Stimulated activated CD8-positive, alpha-beta memory T cell treated with anti-CD3 and anti-CD28 coated beads, Interleukin-12 subunit alpha, Interleukin-12 subunit beta, amount 100 ng/mL, for 24 hours (primary cell): Measurements from ENCODE around the gene SMCP.
A peak's percentile ranks its signal among the peaks of the same experiment; 100 is the strongest.

ENCODE experiments used
- DNase-seq: peaks from one replicate; pipeline ENCODE4 v3.0.0-alpha.2; 2020; ENCODE audit errors: extremely low read depth

SMCP gene, protein sequence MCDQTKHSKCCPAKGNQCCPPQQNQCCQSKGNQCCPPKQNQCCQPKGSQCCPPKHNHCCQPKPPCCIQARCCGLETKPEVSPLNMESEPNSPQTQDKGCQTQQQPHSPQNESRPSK

DNA sequence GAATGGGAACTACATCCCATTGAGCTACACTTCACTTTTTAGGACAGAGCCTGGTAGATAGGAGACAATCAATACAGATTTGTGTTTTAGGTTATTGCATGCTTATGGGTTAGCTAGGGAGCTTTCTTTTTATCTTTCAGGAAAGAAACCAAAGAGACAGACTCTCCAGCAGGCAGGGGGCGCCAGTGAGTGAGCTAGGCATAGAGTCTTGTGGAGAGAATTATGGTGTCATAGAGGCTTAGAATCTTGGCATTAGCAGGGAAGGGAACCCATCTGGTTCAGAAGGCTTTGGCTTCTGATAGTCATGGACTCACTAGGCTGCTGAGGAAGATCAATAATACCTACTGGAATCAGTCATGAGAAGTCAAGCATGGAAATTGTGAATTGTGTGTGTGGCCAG is at the start of gene SMCP:
Gene SMCP, plus strand, starts transcription at position 281 of the 400 bp plus-strand sequence. CDS start 6,101 bp downstream, outside the sequence.
- no peak for DNase-seq

DNA sequence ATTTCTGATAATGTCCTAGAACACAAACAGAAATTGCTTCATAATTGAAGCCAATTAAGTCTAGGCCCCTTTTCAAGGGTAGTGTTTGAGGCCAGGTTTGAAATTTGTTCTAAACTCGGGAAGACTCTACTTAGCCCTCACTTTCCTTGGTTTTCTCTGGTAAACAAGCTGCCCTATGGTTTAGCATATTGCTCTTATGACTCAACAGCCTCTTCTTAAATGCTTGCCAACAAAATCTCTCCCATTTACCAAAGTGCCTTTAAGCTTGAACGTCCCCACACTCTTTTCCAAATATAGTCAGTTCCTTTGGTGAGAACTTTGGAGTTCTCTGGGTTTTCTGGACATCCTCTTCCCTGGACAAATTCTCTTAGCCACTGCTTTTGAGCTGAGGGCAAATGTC is 41.3 kb upstream of the SMCP start:
- DNase-seq, result no peak

DNA sequence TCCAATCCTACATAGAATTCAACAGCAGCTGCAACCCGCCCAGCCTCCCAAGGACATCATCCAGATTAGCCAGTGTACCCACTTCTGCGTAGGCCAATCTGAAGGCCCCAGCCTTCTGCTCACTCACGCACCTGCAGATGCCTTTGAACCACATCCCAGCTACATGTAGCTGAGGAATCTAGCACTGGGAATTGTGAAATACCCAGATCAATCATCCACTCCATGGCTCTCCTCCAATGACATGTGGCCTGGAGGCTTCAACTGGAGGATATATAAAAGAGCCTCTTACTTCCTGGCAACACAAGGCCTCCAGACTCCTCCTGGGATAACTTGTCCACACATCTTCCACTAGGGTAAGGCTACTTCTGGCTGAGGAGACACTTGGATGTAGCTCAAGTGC is 35.6 kb upstream of the SMCP start, which contains the start of gene LCE6A:
Gene LCE6A, plus strand, starts transcription at position 301 of the 400 bp plus-strand sequence. CDS start 665 bp downstream, outside the sequence.
- DNase-seq, result no peak

DNA sequence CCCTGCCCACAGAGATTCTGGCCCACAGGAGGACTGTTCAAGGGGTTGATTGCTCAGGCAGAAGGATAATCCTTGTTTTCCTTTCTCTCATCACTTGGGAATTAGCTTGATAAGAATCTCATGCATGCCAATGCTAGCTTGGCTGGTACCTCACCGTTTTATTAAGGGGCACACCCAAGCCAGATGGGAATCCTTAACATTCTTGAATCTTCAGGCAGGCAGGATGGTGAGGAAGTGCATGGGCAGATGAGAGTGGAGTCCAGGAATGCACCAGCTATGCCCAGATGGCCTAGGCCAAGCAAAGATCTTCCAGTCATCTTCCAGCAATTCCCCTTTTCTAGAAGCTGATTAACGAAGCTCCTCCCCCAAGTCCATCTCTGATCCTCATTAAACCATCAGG is 22.5 kb upstream of the SMCP start:
- no peak for DNase-seq

DNA sequence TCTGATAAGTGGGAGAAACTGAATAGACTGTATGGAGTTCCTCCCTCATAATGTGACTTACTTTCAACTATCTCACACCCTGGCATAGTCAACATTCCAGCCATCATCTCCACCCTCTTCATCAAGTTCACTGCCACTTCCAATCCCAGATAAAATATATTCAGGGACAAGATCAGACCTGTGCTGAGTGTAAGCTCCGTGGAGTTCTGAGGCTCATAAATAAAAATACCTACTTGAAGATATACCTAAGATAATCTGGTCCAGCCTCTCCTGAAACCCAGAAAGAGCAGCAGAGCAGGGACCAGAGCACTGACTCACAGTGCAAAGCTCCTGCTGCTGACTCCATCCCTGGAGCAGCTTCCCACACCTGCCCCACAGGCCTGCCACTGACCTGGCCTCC is 20.1 kb upstream of the SMCP start:
- DNase-seq, result no peak

DNA sequence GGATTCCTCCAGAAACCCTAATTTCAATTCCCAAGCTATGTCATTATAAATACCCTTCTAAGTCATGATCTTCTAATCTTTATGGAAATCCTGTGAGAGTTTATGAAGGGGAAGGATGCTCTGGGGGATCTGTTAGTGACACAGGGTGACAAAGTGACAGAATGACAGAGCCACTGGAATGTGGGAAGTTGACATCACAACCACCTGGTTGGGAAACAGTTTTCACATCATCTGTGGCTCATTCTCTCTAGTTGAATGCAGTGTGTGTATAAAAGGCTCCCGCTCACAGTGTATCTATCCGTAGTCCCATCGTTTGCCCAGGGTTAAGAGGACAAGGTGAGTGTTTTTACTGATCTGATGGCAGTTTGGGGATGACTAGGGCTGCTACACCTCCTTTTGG is 18.4 kb upstream of the SMCP start, which contains the start of gene LCE7A:
Gene LCE7A, plus strand, starts transcription at position 301 of the 400 bp plus-strand sequence. CDS start 702 bp downstream, outside the sequence.
- no peak for DNase-seq

DNA sequence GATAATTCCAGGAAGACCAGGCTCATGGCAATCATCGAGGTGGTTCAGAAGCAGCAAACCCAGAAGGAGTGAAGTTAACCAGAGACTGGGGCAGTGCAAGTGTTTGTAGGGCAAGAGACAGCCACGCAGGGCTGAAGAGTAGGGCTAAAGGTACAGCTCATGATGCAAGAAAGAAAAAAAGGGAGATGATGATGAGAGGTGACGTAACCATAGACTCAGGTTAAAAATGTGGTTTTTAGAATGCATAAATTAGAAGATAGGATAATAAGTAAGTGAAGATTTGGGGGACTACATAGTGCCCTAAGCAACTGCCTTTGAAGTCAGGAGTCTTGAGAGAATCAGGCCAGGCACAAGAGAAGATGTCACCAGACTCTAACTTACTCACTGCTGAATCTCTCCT is 18.0 kb upstream of the SMCP start:
- DNase-seq, result no peak

DNA sequence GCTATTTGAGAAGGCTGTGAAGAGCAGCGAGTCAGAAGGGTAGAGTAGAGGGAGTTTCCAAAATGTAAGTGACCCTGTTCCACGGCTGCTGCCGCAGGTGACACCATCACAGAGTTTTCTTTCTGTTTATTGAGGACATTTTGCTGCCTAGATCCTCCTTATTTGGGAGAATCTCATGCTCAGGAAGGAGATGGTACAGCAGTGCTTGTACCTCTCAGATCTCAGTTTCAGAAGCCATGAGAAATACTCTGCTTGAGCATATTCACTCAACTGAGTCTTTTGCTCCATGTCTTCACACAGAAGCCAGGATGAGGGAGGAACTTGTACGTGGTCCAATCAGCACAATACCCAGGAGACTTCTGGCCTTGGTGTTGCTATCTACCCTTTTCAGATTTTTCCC is 16.7 kb upstream of the SMCP start:
- no peak for DNase-seq

DNA sequence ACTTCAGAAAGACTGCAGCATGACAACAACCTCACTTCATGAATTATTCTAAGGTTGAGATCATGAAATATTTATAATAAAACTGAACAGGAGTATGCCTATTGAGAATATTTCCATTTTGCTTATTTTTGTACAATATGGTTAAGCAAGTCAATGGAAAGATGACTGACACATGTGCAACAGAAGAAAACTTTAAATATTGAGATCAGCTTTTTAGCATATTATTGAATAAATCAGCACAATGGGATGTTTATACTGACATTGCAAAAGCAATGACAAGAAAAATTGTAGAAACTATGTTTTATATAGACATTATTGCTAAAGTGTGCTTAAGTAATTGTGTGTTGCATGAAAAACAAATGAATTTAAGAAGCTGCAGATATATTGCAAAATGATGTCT is 13.7 kb upstream of the SMCP start:
- DNase-seq, result no peak

DNA sequence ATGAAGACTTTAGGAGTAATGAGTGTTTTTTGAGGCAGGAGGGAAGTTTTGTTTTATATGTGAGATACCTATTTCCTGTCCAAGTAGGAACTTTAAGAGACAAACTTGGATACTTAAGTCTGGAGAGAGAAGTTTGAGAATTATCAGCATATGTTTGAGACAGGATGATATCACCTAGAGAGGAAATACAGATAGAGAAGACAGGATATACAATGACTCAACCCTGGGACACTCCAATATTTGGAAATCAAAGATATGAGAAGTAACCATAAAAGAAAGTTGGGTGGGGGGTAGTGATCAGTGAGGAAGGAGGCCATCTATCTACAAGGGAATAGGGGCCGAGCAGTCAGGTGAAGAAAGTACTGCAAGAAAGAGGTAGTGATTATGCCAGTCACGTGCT is 11.8 kb upstream of the SMCP start:
- DNase-seq, result no peak

DNA sequence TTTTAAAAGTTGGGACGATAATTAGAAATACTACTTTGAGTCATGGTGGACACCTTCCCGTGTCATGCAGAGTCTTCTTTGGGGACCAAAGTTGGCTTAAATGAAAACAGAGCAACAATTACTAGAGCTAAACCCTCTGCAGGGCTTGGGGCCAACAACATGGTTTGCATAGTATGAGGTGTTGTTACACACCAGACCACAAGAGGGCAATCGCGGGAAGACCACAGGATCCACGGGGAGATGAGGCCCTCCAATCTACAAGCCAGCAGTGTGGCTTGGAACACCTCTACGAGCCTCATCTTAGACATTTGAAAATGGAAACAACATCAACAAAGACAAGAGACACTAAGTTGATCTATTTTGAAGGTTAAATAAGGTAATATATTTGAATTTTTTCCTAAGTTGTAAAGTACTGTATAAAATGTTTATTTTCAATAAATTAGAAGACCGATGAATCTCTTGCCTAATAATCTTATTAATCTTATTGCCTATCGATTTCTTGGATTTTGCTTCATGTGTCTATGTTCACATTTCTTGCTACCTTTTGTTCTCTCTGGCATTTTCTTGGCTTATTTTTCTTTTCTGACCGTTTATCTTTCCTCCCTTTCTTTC is 8.2 kb upstream of the SMCP start:
- peak; percentile 20 for DNase-seq

DNA sequence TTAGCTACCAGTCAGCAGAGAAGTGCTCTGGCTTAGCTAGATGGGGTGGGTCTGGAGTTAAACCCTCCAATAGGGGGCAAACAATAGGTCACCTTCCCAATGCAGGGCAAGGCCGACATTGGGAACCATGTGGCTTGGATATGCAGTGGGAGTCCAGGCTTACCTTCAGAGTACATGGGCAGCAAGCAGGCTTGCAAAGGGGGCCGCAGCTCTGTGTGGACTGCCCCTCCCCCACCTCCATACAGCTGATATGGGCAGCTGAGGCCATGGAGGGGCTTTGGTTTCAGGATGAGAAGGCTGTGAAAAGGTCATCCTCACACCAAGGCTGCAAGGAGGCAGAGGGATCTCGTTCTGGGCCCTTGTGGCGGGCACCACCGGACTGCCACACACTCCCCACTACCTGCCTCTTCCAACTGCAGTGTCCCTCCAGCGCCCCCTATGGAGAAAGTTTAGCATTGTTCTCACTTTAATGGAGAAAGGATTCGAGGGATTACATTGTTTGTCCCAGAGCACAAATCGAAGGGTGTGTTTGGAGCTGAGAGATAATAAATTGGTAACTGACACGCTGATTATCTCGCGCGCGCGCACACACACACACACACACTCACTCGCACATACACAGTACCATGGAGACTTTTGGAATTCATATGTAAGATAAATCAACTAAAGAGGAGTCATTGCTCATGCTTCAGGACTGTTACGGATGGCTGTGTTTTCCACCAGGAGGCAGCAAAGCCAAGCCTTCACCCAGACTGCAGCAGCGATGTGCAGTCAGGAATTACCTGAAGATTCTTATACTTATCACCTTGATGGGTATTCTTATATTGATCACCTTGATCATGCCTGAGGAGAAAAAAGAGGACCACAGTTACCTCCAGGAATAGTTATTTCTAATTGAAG is 7.0 kb upstream of the SMCP start:
- no peak for DNase-seq

DNA sequence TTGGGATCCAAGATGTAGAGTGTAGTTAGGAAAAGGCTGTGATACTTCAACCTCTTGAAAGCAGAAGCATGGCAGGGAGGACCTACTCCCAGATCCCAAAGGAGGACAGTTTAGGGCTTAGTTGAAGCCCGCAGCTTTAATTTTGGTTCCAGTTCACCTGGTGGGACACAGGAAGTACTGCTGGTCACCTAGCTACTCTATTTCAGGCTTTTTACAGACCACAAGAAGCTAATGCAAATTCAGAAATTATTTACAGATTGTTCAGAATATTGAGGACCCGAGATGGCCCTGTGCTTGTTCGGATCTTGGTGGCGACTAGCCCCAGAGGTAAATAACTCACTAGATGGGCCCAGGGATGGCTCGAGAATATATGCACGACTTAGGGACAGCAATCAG is 6.4 kb upstream of the SMCP start:
- DNase-seq, result no peak

DNA sequence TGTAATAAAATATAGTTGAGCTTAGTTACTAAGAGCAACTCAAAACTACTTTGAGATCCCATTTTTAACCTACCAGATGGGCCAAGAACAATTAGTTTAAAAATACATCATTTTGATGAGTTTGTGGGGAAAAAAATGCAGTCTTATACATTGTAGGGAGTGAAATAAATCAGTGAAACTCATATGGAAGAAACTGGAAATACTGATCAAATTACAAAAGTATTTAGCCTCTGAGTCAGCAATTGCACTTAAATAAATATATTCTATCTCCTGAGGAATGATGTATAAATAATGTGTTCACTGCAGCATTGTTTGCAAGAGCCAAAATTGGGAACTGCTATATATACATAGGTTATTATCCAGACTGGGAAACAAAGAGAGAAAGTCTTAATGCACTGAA is 4.6 kb upstream of the SMCP start:
- no peak for DNase-seq

DNA sequence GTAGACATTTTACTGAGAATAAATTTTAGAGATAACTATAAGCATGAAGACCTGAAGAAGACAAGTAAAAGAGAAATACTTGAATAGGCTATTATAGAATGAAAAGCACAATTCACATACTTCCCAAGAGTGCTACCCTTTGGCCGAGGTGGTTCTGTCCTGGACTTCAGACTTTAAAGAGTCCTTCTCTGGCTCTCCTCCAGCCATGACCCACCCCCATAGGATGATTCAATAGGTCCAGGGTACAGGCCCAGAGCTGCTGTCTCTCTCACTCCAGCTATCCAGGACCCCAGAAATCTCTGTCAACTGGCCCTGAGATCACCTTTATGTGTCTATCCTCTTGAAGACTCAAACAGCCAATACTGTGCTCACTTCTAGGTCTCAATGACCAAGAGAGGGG is 1.3 kb upstream of the SMCP start:
- DNase-seq, result no peak

DNA sequence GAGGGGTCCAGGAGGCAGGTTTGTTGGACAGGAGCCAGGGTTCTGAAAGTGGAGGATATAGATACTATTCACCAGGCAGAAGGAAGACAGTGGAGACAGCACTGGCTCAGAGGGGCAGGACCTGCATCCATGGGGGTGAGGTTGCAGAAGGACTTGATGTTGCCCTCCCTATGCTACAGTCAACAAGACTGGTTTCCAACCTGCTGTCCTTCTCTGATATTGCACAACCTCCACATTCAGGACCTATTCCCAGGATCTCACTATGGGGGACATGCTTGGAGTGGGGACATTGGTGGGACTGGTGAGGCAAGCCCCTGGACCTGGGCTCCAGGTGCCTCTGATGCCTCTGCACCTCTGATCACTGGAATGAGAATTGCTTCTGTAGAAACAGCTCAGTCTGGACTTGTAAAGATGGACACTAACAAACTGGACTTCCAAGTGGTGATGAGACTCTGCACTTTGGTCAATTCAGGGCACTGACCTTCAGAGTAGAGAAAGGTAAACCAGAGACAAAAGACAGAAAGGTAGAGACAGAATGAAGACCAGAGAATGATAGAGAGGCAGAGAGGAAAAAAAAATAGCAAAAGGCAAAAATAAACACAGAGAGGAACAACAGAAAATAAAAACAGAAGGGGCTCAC is 1.6 kb downstream of the SMCP start:
- DNase-seq, result no peak

DNA sequence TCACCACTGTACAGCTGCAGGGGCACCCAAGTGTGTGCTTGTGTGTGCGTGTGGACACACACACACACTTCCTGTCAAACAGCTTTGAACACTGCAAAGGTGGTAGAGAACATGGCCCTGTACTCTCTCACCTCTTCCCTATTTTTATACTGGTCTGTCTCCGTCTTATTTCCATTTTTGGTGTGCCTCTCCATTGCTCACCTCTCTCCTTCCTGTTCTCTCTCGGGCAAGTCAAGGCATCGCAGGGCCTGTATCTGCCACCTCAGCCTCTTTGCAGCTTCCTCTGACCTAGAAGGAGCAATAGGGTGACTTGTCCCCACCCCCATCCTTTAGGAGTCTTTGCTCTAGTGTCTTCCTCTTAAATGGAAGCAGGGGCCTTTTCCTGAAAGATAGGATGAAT is 2.2 kb downstream of the SMCP start:
- DNase-seq, result no peak

DNA sequence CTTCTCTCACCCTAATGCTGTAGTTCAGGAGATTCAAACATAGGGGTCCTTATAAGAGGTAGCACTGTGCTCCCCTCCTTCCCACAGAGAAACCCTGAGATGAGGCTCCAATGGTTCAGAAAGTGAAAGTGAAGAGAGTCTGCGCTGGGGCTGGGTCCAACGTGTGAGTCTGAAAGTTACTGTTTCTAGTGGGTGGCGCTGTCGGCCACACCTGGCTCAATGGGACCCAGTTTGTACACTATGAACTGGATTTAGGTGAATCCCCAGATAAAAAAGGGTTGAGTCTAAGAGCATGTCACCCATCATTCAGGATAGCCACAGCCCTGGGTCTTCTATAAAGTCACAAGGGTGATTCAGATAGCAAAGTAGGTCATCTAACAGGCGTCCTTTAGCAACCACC is 2.8 kb downstream of the SMCP start:
- no peak for DNase-seq

DNA sequence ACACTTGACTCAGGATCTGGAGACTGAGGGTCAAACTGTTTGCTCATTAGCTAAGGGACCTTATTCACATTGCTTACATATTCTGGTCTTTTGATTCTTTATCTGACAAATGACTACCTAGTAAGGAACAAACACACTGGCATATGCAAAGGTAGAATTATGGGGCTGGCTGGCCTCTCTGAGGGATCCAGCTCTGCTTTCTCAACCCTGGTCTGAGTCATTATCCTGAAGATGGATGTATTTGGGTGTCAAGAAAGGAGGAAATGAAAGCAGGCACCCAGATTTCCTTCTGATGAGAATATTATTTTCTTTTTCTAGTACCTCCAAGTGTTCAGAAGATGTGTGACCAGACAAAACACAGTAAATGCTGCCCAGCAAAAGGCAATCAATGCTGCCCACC is 6.0 kb downstream of the SMCP start:
- no peak for DNase-seq

DNA sequence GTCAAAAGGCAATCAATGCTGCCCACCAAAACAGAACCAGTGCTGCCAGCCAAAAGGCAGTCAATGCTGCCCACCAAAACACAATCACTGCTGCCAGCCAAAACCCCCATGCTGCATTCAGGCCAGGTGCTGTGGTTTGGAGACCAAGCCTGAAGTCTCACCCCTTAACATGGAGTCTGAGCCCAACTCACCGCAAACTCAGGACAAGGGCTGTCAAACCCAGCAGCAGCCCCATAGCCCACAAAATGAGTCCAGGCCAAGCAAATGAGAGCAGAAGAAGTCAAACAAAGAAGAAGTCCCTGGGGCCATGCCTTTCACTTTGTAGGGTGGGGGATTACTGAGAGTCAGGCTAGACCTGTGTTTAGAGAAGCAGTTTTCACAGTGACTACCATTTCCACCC is 6.4 kb downstream of the SMCP start:
- no peak for DNase-seq

DNA sequence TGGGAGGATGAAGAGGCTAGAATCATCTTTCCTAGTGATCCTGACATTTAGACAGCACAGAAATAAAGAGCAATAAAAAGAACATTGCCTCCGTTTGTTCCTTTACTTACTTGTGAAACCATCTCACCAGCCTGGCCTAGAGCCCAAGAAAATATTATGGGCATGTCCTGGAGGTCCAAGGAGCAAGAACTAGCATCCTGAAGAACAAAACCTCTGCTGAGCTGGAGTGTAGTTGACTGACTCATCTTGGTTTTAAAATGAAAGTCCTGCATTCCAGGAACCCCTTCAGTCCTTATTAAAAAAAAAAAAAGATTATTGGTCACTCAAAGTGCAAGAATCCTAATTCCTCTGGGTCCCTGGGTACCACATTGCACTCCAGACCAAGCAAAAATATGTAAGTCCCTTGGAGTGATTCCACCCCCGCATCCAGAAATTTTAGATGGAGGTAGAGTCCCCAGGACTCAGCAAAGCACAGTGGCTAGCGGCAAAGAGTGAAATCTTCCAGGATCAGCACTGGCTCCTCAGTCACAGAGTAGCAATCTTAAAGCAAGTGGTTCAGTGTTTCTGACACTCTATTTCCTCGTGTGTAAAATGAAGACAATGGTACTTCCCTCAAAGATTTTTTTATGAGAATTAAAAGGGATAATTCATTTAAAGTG is 7.0 kb downstream of the SMCP start:
- no peak for DNase-seq

DNA sequence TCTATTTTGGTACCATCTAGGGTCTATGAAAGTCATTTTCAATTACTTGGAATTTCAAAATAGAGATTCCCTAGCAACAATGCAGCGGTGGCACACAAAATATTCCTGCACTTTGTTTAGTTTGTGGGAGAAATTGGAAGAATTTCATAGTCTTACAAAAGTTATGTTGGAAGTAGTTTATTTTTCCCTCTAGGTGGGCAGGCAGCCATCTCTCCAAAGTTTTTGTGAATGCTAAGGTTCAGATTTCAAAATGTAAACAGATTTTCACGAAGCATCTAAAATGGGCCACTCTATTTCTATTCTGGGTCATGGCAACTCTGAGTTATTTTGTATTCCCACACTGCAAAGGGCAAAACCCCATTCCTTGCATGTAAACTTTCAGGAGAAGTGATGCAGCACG is 8.0 kb downstream of the SMCP start:
- DNase-seq, result no peak
